GM19043 (cell line): Measurements from ENCODE around the gene NPIPB12.
"Not testable (repeated sequence)": the region's sequence is repeated elsewhere in the genome, so short reads cannot be mapped to it uniquely, and the experiment has no call there.

ENCODE experiments used
- ATAC-seq: cut with Tn5 transposase; IDR thresholded peaks from one replicate; pipeline ENCODE4 v1.9.1; 2021; ENCODE audit warnings: low read depth; ENCODE audit not compliant: unreplicated experiment

NPIPB12 gene

GRCh38 chr16:29506308-29506707, at the start of gene NPIPB12:
NPIPB12 (minus strand) TSS chr16:29506408.
- not testable (repeated sequence) for ATAC-seq

DNA sequence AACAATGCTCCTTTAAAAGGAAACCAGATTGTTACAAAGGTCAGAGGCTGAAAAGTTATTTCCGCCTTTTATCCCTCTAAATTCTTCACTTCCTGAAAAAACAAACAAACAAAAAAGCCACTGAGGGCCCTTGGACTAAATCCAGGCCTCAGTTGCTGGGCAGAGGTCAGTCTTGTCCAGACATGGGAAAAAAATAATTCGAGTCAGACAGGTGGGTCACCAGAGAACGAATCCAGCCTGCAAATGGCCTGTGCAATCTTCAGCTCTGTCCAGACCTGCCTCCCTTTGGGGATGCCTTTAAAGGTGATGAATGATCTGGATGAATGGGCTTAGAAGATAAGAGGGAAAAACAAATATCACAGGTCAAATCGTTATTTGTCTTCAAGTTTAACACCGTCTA, 15.3 kb upstream of the NPIPB12 start:
- not testable (repeated sequence) for ATAC-seq

DNA sequence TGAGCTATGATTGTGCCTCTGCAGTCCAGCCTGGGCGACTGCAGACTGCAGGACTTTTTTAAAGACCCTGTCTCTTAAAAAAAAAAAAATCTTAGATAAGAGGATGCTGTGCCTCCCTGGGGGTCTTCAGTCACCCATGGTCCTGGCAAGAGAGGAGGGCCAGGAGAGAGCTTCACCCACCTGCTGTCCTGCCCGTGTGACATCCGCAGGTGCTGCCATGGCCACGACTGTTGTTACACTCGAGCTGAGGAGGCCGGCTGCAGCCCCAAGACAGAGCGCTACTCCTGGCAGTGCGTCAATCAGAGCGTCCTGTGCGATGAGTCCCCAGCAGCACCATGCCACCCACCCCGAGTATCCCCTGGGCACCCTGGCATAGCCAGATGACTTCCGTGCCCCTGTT, 23.9 kb downstream of the NPIPB12 start:
- ATAC-seq, result not testable (repeated sequence)

DNA sequence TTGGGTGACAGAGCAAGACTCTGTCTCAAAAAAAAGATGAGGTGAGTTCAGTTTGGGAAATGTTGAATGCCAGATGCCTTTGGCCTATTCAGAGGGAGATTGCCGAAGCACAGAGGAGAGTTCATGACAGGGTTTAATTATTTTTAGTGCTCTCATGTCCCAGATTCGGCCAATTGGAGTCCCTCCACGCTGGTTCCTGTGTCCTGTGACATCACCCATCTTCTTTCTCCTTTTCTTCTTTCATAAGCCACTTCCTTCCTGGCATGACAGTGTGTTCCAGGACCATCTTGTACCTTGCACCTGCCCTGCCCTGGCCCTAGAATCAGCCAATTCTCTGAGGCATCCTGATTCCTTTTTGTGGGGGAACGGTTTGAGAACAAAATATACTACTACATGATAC, 34.1 kb downstream of the NPIPB12 start:
- ATAC-seq, result not testable (repeated sequence)

DNA sequence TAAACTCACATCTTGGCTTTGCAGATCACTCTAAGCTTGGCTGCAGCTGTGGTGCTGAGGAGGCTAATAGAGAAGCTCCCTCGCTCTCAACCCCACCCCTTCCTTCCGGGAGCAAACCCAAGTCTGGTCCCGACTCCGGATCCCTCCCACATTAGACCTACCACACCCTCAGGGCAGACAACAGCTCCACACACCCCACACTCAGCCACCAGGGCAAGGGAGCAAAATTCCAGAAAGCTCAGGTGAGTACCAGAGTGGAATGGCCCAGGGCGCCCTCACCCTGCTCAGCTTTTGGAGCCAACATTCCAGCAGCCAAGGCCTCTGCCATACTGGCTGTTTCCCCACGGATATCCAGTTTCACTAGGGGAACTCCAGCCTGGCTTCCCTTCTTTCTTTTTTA, 36.5 kb downstream of the NPIPB12 start:
- not testable (repeated sequence) for ATAC-seq

GRCh38 chr16:29467654-29468366, 38.4 kb downstream of the NPIPB12 start:
- ATAC-seq, result not testable (repeated sequence)

GRCh38 chr16:29466904-29467303, 39.3 kb downstream of the NPIPB12 start:
- ATAC-seq, result not testable (repeated sequence)

GRCh38 chr16:29465985-29466824, 40.0 kb downstream of the NPIPB12 start:
- not testable (repeated sequence) for ATAC-seq

DNA sequence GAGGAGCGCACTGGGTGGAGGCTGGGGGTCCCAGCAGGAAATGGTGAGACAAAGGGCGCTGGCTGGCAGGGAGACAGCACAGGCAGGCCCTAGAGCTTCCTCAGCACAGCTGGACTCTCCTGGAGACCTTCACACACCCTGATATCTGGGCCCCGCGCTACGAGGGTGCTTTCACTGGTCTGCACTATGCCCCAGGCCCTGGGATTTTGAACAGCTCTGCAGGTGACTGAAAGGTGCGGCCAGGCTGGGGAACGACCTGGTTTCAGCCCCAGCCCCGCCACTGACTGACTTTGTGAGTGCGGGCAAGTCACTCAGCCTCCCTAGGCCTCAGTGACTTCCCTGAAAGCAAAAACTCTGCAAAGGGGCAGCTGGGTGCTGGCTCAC, 45.6 kb downstream of the NPIPB12 start:
- ATAC-seq, result not testable (repeated sequence)

DNA sequence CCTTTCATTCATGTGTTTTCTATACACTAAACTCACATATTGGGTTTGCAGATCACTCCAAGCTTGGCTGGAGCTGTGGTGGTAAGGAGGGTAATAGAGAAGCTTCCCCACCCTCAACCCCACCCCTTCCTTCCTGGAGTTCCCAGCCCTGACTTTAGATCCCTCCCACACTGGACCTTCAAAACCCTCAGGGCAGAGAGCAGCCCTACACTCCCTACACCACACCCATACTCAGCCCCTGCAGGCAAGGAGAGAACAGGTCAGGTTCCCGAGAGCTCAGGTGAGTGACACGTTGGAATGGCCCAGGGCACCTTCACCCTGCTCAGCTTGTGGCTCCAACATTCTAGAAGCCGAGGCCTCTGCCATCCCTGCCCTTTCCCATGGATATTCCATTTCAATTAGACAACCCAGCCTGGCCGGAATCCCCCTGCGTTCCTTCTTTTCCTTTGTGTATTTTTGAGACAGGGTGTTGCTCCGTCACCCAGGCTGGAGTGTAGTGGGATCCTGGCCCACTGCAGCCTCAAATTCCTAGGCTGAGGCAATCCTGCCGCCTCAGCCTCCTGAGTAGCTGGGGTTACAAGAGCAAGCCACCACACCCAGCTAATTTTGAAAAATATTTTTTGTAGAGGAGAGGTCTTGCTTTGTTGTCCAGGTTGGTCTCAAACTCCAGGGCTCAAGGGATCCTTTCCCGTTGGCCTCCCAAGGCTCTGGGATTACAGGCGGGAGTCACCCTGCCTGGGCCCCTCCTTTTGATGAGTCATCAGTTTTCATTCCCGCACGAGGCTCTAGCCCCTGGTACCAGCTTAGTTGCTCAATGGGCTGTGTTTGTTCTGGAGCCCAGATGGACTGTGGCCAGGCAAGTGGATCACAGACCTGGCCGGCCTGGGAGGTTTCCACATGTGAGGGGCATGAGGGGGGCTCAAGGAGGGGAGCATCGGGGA, 46.2 kb downstream of the NPIPB12 start, which contains the start of gene SULT1A4:
SULT1A4 (plus strand) TSS at position 208 of the 941 bp plus-strand sequence. CDS start 1,473 bp downstream, outside the sequence.
- ATAC-seq, result not testable (repeated sequence)

GRCh38 chr16:29457660-29458059, 48.5 kb downstream of the NPIPB12 start:
- ATAC-seq, result not testable (repeated sequence)

- peak; percentile 60 for ATAC-seq
Measured at GRCh38 chr16:29454828-29455227, 51.4 kb downstream of the NPIPB12 start.

- peak; percentile 84 for ATAC-seq
Measured at GRCh38 chr16:29454269-29454668, 51.9 kb downstream of the NPIPB12 start, which contains the start of the genes BOLA2 and SLX1B. BOLA2 (minus strand) TSS chr16:29454351; CDS start chr16:29454253, 98 bp downstream. SLX1B (plus strand) TSS chr16:29454533.

DNA sequence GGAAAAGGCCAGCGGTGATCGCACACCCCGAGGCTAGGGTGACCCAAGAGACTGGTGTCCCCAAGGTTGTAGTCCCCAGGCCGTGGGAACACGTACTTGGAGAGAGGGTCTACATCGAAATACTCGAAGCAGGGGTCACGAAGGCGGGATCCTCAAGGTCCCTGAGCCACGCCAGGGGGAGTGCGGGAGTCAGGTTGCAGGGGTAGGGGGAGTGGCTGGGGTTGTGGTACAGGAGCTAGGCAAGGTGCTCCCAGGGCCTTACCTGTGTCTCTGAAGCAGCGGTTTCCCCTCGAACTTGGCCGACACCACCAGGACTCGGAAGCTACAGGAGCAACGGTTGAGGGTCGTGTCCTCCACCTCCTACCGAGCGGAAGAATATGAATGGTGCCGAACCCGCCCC, 52.5 kb downstream of the NPIPB12 start:
- not testable (repeated sequence) for ATAC-seq
